Mesodermal cell (in vitro differentiated cells): ENCODE results near the gene KLHL35.
A peak's percentile ranks its signal among the peaks of the same experiment; 100 is the strongest.

Experiments used
- H3K27ac ChIP-seq: 2 replicates; pipeline ENCODE4 v1.7.0; 2013; ENCODE audit warnings: mild to moderate bottlenecking, low read depth, low read length, moderate library complexity; ENCODE audit not compliant: severe bottlenecking
- H3K36me3 ChIP-seq: 2 replicates; pipeline ENCODE4 v1.7.1; 2013; ENCODE audit warnings: mild to moderate bottlenecking, low read length, moderate library complexity; ENCODE audit not compliant: control insufficient read depth, insufficient read depth
- H3K4me1 ChIP-seq: one replicate; pipeline ENCODE4 v1.7.1; 2013; ENCODE audit warnings: mild to moderate bottlenecking, low read length; ENCODE audit not compliant: insufficient read depth, control insufficient read depth, poor library complexity, severe bottlenecking
- H3K4me3 ChIP-seq: 2 replicates; pipeline ENCODE4 v1.7.0; 2013; ENCODE audit warnings: low read length, control low read depth, mild to moderate bottlenecking; ENCODE audit not compliant: insufficient read depth, poor library complexity, severe bottlenecking; ENCODE audit errors: extremely low read depth
- H3K9me3 ChIP-seq: 2 replicates; pipeline ENCODE4 v1.7.1; 2013; ENCODE audit warnings: mild to moderate bottlenecking, low read length, moderate library complexity; ENCODE audit not compliant: control insufficient read depth
- WGBS, 2 experiments: methylation state at CpG; one replicate each; pipeline ENCODE4 v1.1.5; 2013; ENCODE audit warnings: missing lambda C conversion rate in 2 of 2; ENCODE audit not compliant: insufficient coverage in 2 of 2; 5-methylcytosine and 5-hydroxymethylcytosine counted together

Gene KLHL35

GRCh38 chr11:75403037-75403436 lies 30.0 kb downstream of the KLHL35 start:
- H3K9me3 ChIP-seq, result no peaks in the 10 kb centered on the region
- peaks cover 24% of the 10 kb centered on the region for H3K4me1 ChIP-seq
- 100% methylated on average over 1 of the region's 1 CpG for WGBS, 2 experiments
- no peak overlapping the region for H3K4me3 ChIP-seq
- H3K36me3 ChIP-seq, result peaks cover 78% of the 10 kb centered on the region
- H3K27ac ChIP-seq, result no peak overlapping the region

DNA sequence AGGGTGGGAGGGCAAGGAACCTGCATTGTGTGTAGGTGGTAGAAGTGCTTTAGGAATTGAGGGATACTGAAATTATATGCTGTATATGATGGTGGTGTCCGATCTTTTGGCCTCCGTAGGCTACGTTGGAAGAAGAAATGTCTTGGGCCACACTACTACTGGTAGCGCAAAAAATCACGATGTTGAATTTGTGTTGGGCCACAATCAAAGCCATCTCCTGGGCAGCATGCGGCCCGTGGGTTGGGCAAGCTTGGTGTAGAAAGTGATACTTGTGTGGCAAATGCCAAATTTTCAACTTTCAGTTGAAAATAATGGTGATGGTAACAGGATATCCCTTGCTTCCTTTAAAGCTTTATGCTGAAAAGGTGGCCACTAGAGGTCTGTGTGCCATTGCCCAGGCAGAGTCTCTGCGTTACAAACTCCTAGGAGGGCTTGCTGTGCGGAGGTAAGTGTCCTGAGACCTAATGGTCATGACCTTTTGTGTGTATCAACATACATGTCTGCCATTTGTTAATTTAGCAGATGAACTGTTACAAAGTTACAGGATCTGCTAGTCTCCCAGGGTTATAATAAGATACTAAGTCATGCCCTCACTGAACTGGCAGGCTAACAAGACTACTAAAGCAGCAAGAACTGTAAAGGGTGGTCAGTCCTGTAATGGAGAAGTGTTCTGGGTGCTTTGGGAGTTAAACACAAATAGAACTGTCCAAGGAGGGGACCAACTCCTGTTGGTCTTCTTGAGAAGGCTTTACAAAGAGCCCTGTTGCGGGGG lies 30.8 kb downstream of the KLHL35 start:
- Histone ChIP-seq H3K9me3 (no peaks in the 10 kb centered on the region), H3K4me3 (peak overlapping the region; percentile 82), H3K27ac (peak overlapping the region; percentile 41), H3K36me3 (peaks cover 70% of the 10 kb centered on the region), H3K4me1 (peaks cover 24% of the 10 kb centered on the region)
- WGBS, 2 experiments, result 94% methylated on average over 8 to 10 of the region's 10 CpGs

DNA sequence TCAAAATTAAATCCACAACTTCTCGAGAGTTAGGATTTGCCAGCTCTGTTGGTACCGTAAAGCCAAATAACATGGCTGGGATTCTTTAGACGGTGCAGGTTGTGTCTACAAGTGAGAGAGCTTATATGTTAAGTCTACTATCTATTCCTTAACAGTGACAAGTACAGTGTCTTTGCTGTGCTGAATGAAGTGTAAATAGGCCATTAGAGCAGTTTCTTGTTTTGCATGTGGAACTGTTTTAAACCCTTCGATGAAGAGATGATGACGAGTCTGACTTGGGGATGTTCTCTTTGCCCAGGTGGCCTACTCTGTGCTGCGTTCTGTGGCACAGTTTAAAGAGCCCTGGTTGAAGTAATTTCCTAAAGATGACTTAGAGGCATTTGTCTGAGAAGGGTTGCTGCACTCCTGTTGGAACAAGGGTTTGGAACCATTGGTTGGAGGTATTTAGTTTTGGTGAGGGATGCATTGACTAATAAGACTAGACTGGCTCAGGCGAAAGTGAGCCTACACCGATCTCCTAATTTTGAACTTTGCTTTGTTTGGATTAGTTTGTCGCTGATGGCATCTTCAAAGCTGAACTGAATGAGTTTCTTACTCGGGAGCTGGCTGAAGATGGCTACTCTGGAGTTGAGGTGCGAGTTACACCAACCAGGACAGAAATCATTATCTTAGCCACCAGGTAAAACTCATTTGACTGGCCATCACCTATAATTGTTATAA lies 32.7 kb downstream of the KLHL35 start:
- peak overlapping the region; percentile 98 for H3K27ac ChIP-seq
- H3K4me1 ChIP-seq, result peaks cover 22% of the 10 kb centered on the region
- peaks cover 51% of the 10 kb centered on the region for H3K36me3 ChIP-seq
- WGBS, 2 experiments, result 0 to 3% methylated on average over 2 to 6 of the region's 11 CpGs
- H3K4me3 ChIP-seq, result peak overlapping the region; percentile 82
- H3K9me3 ChIP-seq, result no peaks in the 10 kb centered on the region

DNA sequence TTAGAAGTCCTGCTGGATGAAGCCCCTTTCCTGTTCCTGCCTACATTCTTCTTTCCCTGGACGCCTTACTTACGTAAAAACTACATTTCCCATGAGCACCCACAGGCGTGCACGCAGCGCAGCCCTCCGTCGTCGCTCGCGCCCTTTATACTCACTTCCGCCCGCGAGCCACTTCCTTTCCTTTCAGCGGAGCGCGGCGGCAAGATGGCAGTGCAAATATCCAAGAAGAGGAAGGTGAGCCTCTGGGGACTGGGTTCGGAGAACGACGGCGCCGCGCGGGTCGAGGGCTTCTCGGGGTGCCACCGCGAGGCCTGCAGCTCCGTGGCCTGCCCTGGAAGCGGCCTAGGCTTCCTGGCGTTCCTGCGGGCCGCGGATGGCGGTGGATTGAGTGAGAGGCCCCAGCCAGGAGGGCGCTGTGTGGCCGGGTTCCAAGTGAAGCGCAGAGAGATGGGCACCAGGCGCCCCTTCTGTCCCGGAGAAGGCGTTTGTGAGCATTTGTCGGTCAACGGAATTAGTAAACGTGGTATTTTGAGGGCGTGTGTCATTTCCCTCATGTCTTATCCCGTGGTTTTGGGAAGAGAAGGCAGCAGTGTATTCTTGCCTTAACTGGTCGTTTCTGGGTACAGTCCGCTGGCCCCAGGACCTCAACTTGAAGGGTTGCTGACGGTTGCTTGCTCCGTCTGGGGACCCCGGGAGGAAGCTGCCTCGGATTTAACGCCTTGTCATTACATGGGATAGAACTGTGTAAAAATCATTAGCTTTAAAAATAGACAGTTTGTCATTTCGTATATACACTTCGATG lies 33.5 kb downstream of the KLHL35 start, which contains the start of gene RPS3:
Gene RPS3 (plus strand): TSS at position 175 of the 802 bp plus-strand sequence. CDS start 30 bp downstream, at position 205.
- 0% methylated on average over 33 to 45 of the region's 55 CpGs for WGBS, 2 experiments
- Histone ChIP-seq H3K27ac (peak within 1 kb of the TSS; percentile 98), H3K4me1 (peaks cover 22% of the 10 kb centered on the region), H3K9me3 (no peaks in the 10 kb centered on the region), H3K4me3 (peak within 1 kb of the TSS; percentile 82), H3K36me3 (peaks cover 43% of the 10 kb centered on the region)

DNA sequence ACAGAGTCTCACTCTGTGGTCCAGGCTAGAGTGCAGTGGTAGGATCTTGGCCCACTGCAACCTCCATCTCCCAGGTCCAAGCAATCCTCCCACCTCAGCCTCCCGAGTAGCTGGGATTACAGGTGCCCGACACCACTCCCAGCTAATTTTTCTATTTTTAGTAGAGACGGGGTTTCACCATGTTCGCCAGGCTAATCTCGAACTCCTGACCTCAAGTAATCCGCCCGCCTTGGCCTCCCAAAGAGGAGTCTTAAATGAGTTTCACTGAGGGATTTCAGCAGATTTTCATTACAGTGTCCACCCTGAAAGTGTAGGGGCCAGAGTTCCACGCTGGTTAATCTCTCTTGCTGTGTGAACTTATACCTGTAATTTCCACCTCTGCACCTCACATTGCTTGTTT lies 34.1 kb downstream of the KLHL35 start:
- Histone ChIP-seq H3K4me3 (no peak overlapping the region), H3K36me3 (peaks cover 37% of the 10 kb centered on the region), H3K9me3 (no peaks in the 10 kb centered on the region), H3K27ac (no peak overlapping the region), H3K4me1 (peaks cover 22% of the 10 kb centered on the region)
- 76 to 89% methylated on average over 7 to 8 of the region's 8 CpGs for WGBS, 2 experiments

DNA sequence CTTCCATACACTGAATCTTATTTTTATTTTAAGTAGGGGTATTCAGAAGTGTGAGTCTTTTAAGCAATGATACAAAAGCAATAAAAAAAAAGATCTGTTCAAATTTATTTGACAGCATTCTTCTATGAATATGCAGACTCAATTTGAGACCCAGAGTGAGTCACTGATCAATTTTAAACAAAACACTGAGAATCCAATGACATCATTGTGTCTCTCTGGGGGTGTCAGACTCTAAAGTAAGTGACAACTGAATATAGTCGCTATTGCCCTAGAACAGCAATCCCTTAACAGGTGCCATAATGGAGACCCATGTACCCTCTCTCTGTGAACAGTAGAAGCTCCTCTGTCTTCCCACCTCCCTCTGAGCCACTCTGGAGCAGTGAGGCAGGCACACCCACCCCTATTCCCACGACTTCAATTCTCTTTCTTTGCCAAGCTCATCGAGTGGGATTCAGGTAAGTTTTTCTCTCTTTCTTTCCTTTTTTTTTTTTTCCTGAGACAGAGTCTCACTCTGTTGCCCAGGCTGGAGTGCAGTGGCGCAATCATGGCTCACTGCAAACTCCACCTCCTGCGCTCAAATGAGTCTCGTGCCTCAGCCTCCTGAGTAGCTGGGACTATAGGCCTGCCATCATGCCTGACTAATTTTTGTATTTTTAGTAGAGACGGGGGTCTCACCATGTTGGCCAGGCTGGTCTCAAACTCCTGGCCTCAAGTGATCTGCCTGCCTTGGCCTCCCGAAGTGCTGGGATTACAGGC lies 38.7 kb downstream of the KLHL35 start:
- no peak overlapping the region for H3K4me3 ChIP-seq
- no peaks in the 10 kb centered on the region for H3K4me1 ChIP-seq
- H3K27ac ChIP-seq, result no peak overlapping the region
- no peaks in the 10 kb centered on the region for H3K9me3 ChIP-seq
- WGBS, 2 experiments, result 73 to 80% methylated on average over 6 to 8 of the region's 8 CpGs
- H3K36me3 ChIP-seq, result no peaks in the 10 kb centered on the region

DNA sequence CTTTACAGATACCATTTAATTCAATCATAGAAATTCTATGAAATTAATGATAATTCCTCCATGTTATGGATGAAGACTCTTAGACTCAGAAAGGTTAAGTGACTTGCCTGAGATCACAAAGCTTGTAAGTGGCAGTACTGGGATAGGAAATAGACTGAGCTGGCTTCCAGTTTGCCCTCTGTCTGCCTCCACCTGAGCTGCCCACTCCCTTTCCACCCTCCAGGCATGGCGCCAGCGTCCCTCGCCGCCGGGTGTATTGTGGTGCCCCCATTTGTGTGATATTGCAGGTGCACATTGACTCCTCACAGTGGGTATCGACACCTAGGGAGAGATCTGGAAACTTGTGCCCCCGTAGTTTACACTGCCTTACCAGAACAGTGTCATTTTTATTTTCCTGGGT lies 43.1 kb downstream of the KLHL35 start:
- H3K4me3 ChIP-seq, result no peak overlapping the region
- no peak overlapping the region for H3K27ac ChIP-seq
- H3K9me3 ChIP-seq, result no peaks in the 10 kb centered on the region
- no peaks in the 10 kb centered on the region for H3K36me3 ChIP-seq
- peaks cover 6% of the 10 kb centered on the region for H3K4me1 ChIP-seq
- 94 to 99% methylated on average over 7 of the region's 7 CpGs for WGBS, 2 experiments

GRCh38 chr11:75389276-75389605 lies 43.8 kb downstream of the KLHL35 start:
- Histone ChIP-seq H3K27ac (no peak overlapping the region), H3K9me3 (no peaks in the 10 kb centered on the region), H3K4me3 (no peak overlapping the region), H3K36me3 (no peaks in the 10 kb centered on the region), H3K4me1 (peaks cover 6% of the 10 kb centered on the region)
- 93% methylated on average over 8 to 10 of the region's 11 CpGs for WGBS, 2 experiments

DNA sequence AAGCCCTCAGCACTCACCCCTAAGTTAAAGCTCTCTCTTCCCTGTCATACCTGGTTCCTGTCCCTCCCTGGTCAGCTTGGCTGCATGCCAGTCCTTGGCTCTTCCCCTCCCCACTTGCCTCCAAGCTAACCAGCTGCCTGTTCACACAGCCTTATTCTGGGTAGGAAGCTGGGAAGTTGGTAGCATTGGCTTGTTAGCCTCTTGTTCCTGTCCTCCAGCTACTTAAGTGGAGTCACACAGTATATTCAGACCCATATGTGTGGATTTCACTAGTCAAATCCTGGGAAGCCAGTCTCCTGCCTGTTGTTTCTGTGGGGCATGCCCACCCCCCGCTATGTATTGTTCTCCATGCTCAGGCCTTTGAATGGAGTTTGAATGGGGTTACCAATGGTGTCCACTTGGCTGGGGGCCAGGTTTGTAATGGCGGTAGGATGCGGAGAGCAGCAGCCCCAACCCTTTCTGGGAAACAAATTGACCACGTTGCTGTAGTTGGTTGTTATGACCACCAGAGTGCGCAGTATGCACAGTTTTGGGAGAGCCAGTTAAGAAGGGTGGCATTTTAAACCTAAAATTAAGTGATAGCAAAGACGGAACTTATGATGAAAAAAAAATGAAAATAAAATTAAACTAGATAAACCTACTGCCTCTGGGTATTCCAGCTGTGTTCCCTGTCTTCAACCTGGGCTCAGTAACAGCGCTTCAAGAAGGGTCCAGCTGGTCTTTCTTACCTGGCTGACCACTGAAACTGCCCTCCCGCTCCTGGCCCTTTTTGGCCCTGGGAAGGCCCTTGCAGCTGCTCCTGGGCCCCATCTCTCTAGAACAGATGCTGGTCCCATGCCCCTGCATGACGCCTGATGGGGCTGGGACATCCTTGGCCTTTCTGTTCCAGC lies 44.4 kb downstream of the KLHL35 start:
- peak overlapping the region; percentile 36 for H3K27ac ChIP-seq
- WGBS, 2 experiments, result 31 to 33% methylated on average over 8 of the region's 9 CpGs
- no peaks in the 10 kb centered on the region for H3K9me3 ChIP-seq
- peaks cover 6% of the 10 kb centered on the region for H3K4me1 ChIP-seq
- no peaks in the 10 kb centered on the region for H3K36me3 ChIP-seq
- H3K4me3 ChIP-seq, result no peak overlapping the region
